HCT116 (cell line): Measurements from ENCODE around the gene MAN1A1. TPM values are rescaled to one million over a fixed set of nuclear protein-coding genes. Genes with fewer than 3 reads are reported as not detected.

Source experiments
- ATAC-seq: fragments of 200-7000 bp; cut with Tn5 transposase; 2 replicates; pipeline ENCODE4 v1.9.1; 2020; ENCODE audit warnings: mild to moderate bottlenecking, moderate library complexity
- BruUV-seq: library from RNA; stranded (reverse); fragments of 400-500 nt; replicated peaks from 2 replicates; lab custom pipeline; 2021; lab: Mats Ljungman, UMichigan
- CTCF ChIA-PET: fragments of 300-600 bp; sonication (Branson Sonifier 250); formaldehyde crosslinking; loops from one replicate; lab custom pipeline; 2021; ENCODE audit warnings: antibody characterized with exemption; lab: Charles Lee
- POLR2A ChIA-PET: fragments of 300-600, 350-600 bp; sonication (Branson Sonifier 250); formaldehyde crosslinking; loops from one replicate; lab custom pipeline; 2021; ENCODE audit warnings: antibody characterized with exemption; lab: Charles Lee
- RAD21 ChIA-PET, 2 experiments: fragments of 300-600 bp; sonication (Branson Sonifier 250); formaldehyde crosslinking; loops; one replicate each; lab custom pipeline; 2023; ENCODE audit warnings: low total read pairs in 2 of 2; ENCODE audit not compliant: uncharacterized antibody in 2 of 2, unreplicated experiment in 2 of 2, low non-redundant PET in 1 of 2; lab: Charles Lee
- DNase-seq: peaks from one replicate; pipeline ENCODE4 v3.0.0-alpha.2; 2010; ENCODE audit warnings: low read depth, low spot score
- H2AFZ ChIP-seq: fragments of 200-600 bp; shearing (Covaris generic), sonication (generic); 2 replicates; pipeline ENCODE4 v1.6.1; 2017; ENCODE audit warnings: low read depth, mixed run types, mixed read lengths, antibody characterized with exemption, low read length; ENCODE audit not compliant: poor library complexity, severe bottlenecking
- H3K27ac ChIP-seq: 2 replicates; pipeline ENCODE4 v1.5.1; 2012; ENCODE audit warnings: low read depth, low read length
- H3K27me3 ChIP-seq: fragments of 200-600 bp; sonication (generic); 2 replicates; pipeline ENCODE4 v1.6.1; 2016; ENCODE audit warnings: mixed run types, low read length, mixed read lengths; ENCODE audit not compliant: insufficient read depth
- H3K36me3 ChIP-seq, 2 experiments: fragments of 200-500 bp in 1 of 2; fragments of 200-600 bp in 1 of 2; sonication (Bioruptor generic) in 1 of 2; sonication (generic) in 1 of 2; 2 replicates each; pipeline versions ENCODE4 v1.5.1 to v1.6.1; 2014 to 2016; ENCODE audit warnings: low read length in 2 of 2, inconsistent platforms in 1 of 2, mixed read lengths in 1 of 2, mixed run types in 1 of 2; ENCODE audit not compliant: insufficient read depth in 2 of 2, control insufficient read depth in 1 of 2
- H3K4me1 ChIP-seq, 2 experiments: fragments of 200-600 bp in 1 of 2; sonication (generic) in 1 of 2; 2 replicates each; pipeline versions ENCODE4 v1.5.1 to v1.6.1; 2012 to 2017; ENCODE audit warnings: low read length in 2 of 2, inconsistent platforms in 1 of 2, mild to moderate bottlenecking in 1 of 2, mixed read lengths in 1 of 2, mixed run types in 1 of 2, moderate library complexity in 1 of 2; ENCODE audit not compliant: insufficient read depth in 2 of 2, control insufficient read depth in 1 of 2
- H3K4me2 ChIP-seq: fragments of 200-600 bp; sonication (generic); 2 replicates; pipeline ENCODE4 v1.6.1; 2017; ENCODE audit warnings: mixed run types, low read length, mixed read lengths
- H3K4me3 ChIP-seq, 2 experiments: fragments of 200-600 bp in 1 of 2; sonication (generic) in 1 of 2; replicated peaks in 1 of 2; 2 replicates each; pipeline ENCODE4 v1.5.1; 2011 to 2016; ENCODE audit warnings: low read length in 2 of 2, control low read depth in 1 of 2, low read depth in 1 of 2, mild to moderate bottlenecking in 1 of 2, mixed read lengths in 1 of 2, mixed run types in 1 of 2
- H3K79me2 ChIP-seq: fragments of 200-600 bp; sonication (generic); 2 replicates; pipeline ENCODE4 v1.6.1; 2017; ENCODE audit warnings: mild to moderate bottlenecking, mixed run types, low read length, moderate library complexity, mixed read lengths; ENCODE audit not compliant: insufficient read depth
- H3K9ac ChIP-seq: fragments of 200-600 bp; sonication (generic); 2 replicates; pipeline ENCODE4 v1.6.1; 2016; ENCODE audit warnings: low read length, mixed read lengths
- H3K9me2 ChIP-seq: fragments of 200-600 bp; sonication (generic), shearing (Covaris generic); 2 replicates; pipeline ENCODE4 v1.6.1; 2017; ENCODE audit warnings: mixed run types, mild to moderate bottlenecking, moderate library complexity; ENCODE audit not compliant: insufficient read depth
- H3K9me3 ChIP-seq, 2 experiments: fragments of 200-500 bp in 1 of 2; fragments of 200-600 bp in 1 of 2; sonication (Bioruptor generic) in 1 of 2; sonication (generic) in 1 of 2; 2 replicates each; pipeline ENCODE4 v1.6.1; 2014 to 2017; ENCODE audit warnings: low read length in 2 of 2, mixed read lengths in 2 of 2, inconsistent platforms in 1 of 2, low read depth in 1 of 2, mild to moderate bottlenecking in 1 of 2, mixed run types in 1 of 2, moderate library complexity in 1 of 2; ENCODE audit not compliant: control insufficient read depth in 1 of 2, insufficient read depth in 1 of 2
- H4K20me1 ChIP-seq: fragments of 200-600 bp; sonication (generic), shearing (Covaris generic); 2 replicates; pipeline ENCODE4 v1.6.1; 2017; ENCODE audit warnings: mixed run types, mild to moderate bottlenecking, moderate library complexity; ENCODE audit not compliant: insufficient read depth
- CBX3 ChIP-seq: IDR thresholded peaks from 2 replicates; pipeline ENCODE4 v1.6.1; 2012; ENCODE audit warnings: low read depth
- ELF1 ChIP-seq: IDR thresholded peaks from 2 replicates; pipeline ENCODE4 v1.6.1; 2012; ENCODE audit warnings: low read depth, borderline replicate concordance
- EZH2 ChIP-seq: fragments of 200-600 bp; sonication (generic); IDR thresholded peaks from 2 replicates; pipeline ENCODE4 v1.6.1; 2017; ENCODE audit warnings: antibody characterized with exemption, mixed run types
- EZH2phosphoT487 ChIP-seq: fragments of 200-600 bp; IDR thresholded peaks from 2 replicates; pipeline ENCODE4 v1.6.1; 2018; ENCODE audit warnings: antibody characterized with exemption, borderline replicate concordance
- JUND ChIP-seq: IDR thresholded peaks from 2 replicates; pipeline ENCODE4 v1.6.1; 2012
- POLR2AphosphoS5 ChIP-seq: IDR thresholded peaks from 2 replicates; pipeline ENCODE4 v1.6.1; 2011; ENCODE audit warnings: mild to moderate bottlenecking, low read depth, low read length, moderate library complexity
- REST ChIP-seq: IDR thresholded peaks from 2 replicates; pipeline ENCODE4 v1.6.1; 2012; ENCODE audit warnings: low read depth
- SIN3A ChIP-seq: IDR thresholded peaks from 2 replicates; pipeline ENCODE4 v1.6.1; 2012; ENCODE audit warnings: low read depth
- SRF ChIP-seq: IDR thresholded peaks from 2 replicates; pipeline ENCODE4 v1.6.1; 2012; ENCODE audit warnings: low read depth
- ZBTB33 ChIP-seq: IDR thresholded peaks from 2 replicates; pipeline ENCODE4 v1.6.1; 2011; ENCODE audit warnings: mild to moderate bottlenecking, low read length, moderate library complexity; ENCODE audit not compliant: insufficient replicate concordance; ENCODE audit errors: extremely low read depth
- ZFX ChIP-seq: fragments of 450-650 bp; IDR thresholded peaks from 2 replicates; pipeline ENCODE4 v1.6.1; 2017
- intact Hi-C: fragments of 100-400 bp; cut with micrococcal nuclease; formaldehyde crosslinking; loops from 2 replicates; pipeline ENCODE4 v1.10.0; 2022
- total RNA-seq: library from RNA; stranded (reverse); gene quantifications from one replicate; pipeline ENCODE4 v1.2.1, GENCODE V29; 2021; ENCODE audit not compliant: unreplicated experiment
- TF ChIP-seq, protein P1 (sequence below), 3 experiments: fragments of 200-600 bp in 1 of 3; sonication (generic) in 1 of 3; IDR thresholded peaks in 2 of 3; conservative IDR thresholded peaks in 1 of 3; 2 replicates each; pipeline ENCODE4 v1.5.1; 2012 to 2017; ENCODE audit warnings: low read depth in 2 of 3, low read length in 2 of 3, antibody characterized with exemption in 1 of 3, borderline replicate concordance in 1 of 3, control low read depth in 1 of 3, mild to moderate bottlenecking in 1 of 3, mixed read lengths in 1 of 3, mixed run types in 1 of 3, moderate library complexity in 1 of 3; ENCODE audit not compliant: insufficient read depth in 1 of 3
- TF ChIP-seq, protein P2 (sequence below): IDR thresholded peaks from 2 replicates; pipeline ENCODE4 v1.6.1; 2012
- TF ChIP-seq, protein P3 (sequence below): IDR thresholded peaks from 2 replicates; pipeline ENCODE4 v1.6.1; 2012

The MAN1A1 gene
- total RNA-seq, 1 experiment from 2014 or later, result 46.0 TPM

DNA sequence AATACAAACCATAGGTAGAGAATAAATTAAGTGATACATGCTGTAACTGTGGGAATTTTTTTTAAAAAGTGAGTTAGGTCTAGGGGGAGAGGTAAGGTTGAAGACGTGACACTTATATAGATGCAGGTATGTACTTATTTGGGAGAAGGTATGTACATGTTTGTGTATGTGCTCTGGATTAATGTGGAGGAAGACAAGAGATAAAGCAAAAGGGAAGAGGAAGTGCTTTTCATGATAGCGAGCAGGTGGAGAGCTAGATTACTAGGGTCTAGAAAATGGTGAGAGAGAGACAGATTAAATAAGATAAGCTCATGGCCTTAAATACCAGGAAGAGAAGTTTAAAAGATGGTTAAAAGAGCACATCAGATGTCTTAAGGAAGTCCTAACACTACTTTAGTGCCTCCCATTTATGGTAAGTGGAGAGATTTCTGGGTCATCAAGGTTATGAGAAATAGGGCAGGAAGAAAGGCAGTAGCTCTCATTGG is 92.5 kb downstream of the MAN1A1 start:
- H3K27me3 ChIP-seq, result no peaks in the 10 kb centered on the region
- no peaks in the 10 kb centered on the region for H3K9me2 ChIP-seq
- H3K27ac ChIP-seq, result no peak overlapping the region
- H4K20me1 ChIP-seq, result 0 out of 2 replicates have a peak, but pooled peaks cover 3% of the 10 kb centered on the region
- H3K9ac ChIP-seq, result no peak overlapping the region
- ATAC-seq (no peak), DNase-seq (no peak)
- intact Hi-C loops, result no loop called here
- peaks cover 64 to 69% of the 10 kb centered on the region in 2 experiments for H3K4me1 ChIP-seq
- no peak overlapping the region for H2AFZ ChIP-seq
- BruUV-seq, result no TSS peak
- no peak overlapping the region for H3K4me2 ChIP-seq
- CTCF ChIA-PET, result no interaction called here
- H3K9me3 ChIP-seq, result no peaks in the 10 kb centered on the region
- H3K79me2 ChIP-seq, result no peaks in the 10 kb centered on the region; the same call in 1 of the 2 replicates
- H3K4me3 ChIP-seq, result no peak overlapping the region
- POLR2A ChIA-PET, result no interaction called here
- RAD21 ChIA-PET, result interaction anchor here in 1 of 2 experiments (0.7 kb wide), 1 partner anchor 113 kb away, joined by 3 read pairs; no protein-coding TSS in a partner anchor
- no peaks in the 10 kb centered on the region for H3K36me3 ChIP-seq
- TF ChIP-seq JUND (no peak), REST (no peak), POLR2AphosphoS5 (no peak), SIN3A (no peak), EZH2 (no peak), ELF1 (no peak), SRF (no peak), CBX3 (no peak), ZBTB33 (no peak), EZH2phosphoT487 (no peak), ZFX (no peak)
- TF ChIP-seq, protein P1, sequence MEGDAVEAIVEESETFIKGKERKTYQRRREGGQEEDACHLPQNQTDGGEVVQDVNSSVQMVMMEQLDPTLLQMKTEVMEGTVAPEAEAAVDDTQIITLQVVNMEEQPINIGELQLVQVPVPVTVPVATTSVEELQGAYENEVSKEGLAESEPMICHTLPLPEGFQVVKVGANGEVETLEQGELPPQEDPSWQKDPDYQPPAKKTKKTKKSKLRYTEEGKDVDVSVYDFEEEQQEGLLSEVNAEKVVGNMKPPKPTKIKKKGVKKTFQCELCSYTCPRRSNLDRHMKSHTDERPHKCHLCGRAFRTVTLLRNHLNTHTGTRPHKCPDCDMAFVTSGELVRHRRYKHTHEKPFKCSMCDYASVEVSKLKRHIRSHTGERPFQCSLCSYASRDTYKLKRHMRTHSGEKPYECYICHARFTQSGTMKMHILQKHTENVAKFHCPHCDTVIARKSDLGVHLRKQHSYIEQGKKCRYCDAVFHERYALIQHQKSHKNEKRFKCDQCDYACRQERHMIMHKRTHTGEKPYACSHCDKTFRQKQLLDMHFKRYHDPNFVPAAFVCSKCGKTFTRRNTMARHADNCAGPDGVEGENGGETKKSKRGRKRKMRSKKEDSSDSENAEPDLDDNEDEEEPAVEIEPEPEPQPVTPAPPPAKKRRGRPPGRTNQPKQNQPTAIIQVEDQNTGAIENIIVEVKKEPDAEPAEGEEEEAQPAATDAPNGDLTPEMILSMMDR (IDR thresholded peaks at IDR 0.05 in 2 of 3, conservative IDR thresholded peaks at IDR 0.05 in 1 of 3; ENCODE audit: borderline replicate concordance in 1 of 3, insufficient read depth in 1 of 3, low read depth in 2 of 3, low read length in 2 of 3), result no peak
- TF ChIP-seq, protein P2, sequence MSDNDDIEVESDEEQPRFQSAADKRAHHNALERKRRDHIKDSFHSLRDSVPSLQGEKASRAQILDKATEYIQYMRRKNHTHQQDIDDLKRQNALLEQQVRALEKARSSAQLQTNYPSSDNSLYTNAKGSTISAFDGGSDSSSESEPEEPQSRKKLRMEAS, result no peak
- TF ChIP-seq, protein P3, sequence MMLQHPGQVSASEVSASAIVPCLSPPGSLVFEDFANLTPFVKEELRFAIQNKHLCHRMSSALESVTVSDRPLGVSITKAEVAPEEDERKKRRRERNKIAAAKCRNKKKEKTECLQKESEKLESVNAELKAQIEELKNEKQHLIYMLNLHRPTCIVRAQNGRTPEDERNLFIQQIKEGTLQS, result no peak
